ENCODE results near the gene SETD4.

- TF ChIP-seq CTCF (IDR thresholded peaks at IDR 0.05; ENCODE audit: low read depth, low read length, poor library complexity, severe bottlenecking) = no peak
- TF ChIP-seq EZH2phosphoT487 (IDR thresholded peaks at IDR 0.05; ENCODE audit: borderline replicate concordance, low read length) = no peak
Measured at GRCh38 chr21:35994613-35995012, 65.7 kb downstream of the SETD4 start.
